ENCODE results near the gene PDLIM5. TPM values are rescaled to one million over a fixed set of nuclear protein-coding genes. Genes with fewer than 3 reads are reported as not detected.
"Not testable (repeated sequence)": the region's sequence is repeated elsewhere in the genome, so short reads cannot be mapped to it uniquely, and the experiment has no call there.

PDLIM5 gene
- polyA plus RNA-seq, 1 donor (not counting 4 experiments of a cell fraction or from before 2014, with no cell fraction given): 112 TPM

DNA sequence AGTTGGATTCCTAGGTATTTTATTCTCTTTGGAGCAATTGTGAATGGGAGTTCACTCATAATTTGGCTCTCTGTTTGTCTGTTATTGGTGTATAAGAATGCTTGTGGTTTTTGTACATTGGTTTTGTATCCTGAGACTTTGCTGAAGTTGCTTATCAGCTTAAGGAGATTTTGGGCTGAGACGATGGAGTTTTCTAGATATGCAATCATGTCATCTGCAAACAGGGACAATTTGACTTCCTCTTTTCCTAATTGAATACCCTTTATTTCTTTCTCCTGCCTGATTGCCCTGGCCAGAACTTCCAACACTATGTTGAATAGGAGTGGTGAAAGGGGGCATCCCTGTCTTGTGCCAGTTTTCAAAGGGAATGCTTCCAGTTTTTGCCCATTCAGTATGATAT is 105.9 kb downstream of the PDLIM5 start:
- FAIRE-seq; H3K27me3 ChIP-seq (ENCODE audit: control insufficient read depth, extremely low read depth, insufficient read depth, low read length); H3K9me1 ChIP-seq (ENCODE audit: control insufficient read depth, extremely low read depth, insufficient read depth, low read length); H2AFZ ChIP-seq (ENCODE audit: control insufficient read depth, low read length); H3K4me3 ChIP-seq (ENCODE audit: control insufficient read depth in 2 of 3, extremely low read depth in 1 of 3, insufficient read depth in 2 of 3, low read depth in 1 of 3, low read length in 3 of 3); DNase-seq (ENCODE audit: low read depth, low spot score); H3K4me2 ChIP-seq (ENCODE audit: control insufficient read depth, extremely low read depth, insufficient read depth, low read depth, low read length); dilution Hi-C loops (cut with MboI; ENCODE audit: extremely low pct_ligation_motif_present, low sequenced_read_pairs); H4K20me1 ChIP-seq (ENCODE audit: control insufficient read depth, extremely low read depth, insufficient read depth, low read length); H3K36me3 ChIP-seq (ENCODE audit: control insufficient read depth in 2 of 2, extremely low read depth in 1 of 2, insufficient read depth in 2 of 2, low read length in 2 of 2); H3K9ac ChIP-seq (ENCODE audit: control insufficient read depth, extremely low read depth, insufficient read depth, low read length); H3K27ac ChIP-seq (ENCODE audit: control insufficient read depth, insufficient read depth, low read length); H3K9me3 ChIP-seq (ENCODE audit: control insufficient read depth, low read depth, low read length): not testable (repeated sequence)
- H3K4me1 ChIP-seq (ENCODE audit: control insufficient read depth, extremely low read depth, insufficient read depth, low read length): peaks cover 29% of the 10 kb centered on the region
- H3K79me2 ChIP-seq (ENCODE audit: control insufficient read depth, insufficient read depth, low read length): peaks cover 31% of the 10 kb centered on the region

DNA sequence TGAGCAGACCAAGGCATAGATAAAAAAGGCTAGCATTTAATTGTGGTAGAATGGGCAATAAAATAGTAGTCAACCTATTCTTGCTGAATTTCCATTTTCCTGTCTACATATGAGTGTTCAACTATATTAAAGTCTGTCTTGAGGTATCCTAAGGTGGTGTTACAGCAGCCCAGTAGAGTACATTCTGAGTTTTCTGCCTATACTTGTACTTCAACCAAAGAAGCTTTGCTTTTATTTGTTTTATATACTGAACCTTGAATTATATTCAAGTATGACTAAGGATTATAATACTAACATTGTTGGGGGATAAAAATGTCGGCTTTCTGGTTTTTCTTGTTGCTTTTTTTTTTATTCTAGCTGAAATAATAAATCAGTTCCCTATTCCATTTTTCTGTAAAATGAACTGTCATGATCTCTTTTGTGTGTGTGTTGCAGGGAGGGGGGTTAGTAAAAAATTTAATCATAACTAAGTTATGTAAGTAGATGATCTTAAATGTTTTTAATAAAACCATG is 106.7 kb downstream of the PDLIM5 start:
- Histone ChIP-seq H3K36me3 (ENCODE audit: control insufficient read depth in 2 of 2, extremely low read depth in 1 of 2, insufficient read depth in 2 of 2, low read length in 2 of 2) (peaks cover 0 to 2% of the 10 kb centered on the region in 2 experiments), H3K9ac (ENCODE audit: control insufficient read depth, extremely low read depth, insufficient read depth, low read length) (no peak overlapping the region), H3K79me2 (ENCODE audit: control insufficient read depth, insufficient read depth, low read length) (peaks cover 33% of the 10 kb centered on the region), H3K9me1 (ENCODE audit: control insufficient read depth, extremely low read depth, insufficient read depth, low read length) (peaks cover 3% of the 10 kb centered on the region), H3K4me1 (ENCODE audit: control insufficient read depth, extremely low read depth, insufficient read depth, low read length) (peaks cover 29% of the 10 kb centered on the region), H3K4me2 (ENCODE audit: control insufficient read depth, extremely low read depth, insufficient read depth, low read depth, low read length) (peak overlapping the region; percentile 41), H4K20me1 (ENCODE audit: control insufficient read depth, extremely low read depth, insufficient read depth, low read length) (no peaks in the 10 kb centered on the region), H3K9me3 (ENCODE audit: control insufficient read depth, low read depth, low read length) (no peaks in the 10 kb centered on the region), H3K27ac (ENCODE audit: control insufficient read depth, insufficient read depth, low read length) (no peak overlapping the region), H3K4me3 (ENCODE audit: control insufficient read depth in 2 of 3, extremely low read depth in 1 of 3, insufficient read depth in 2 of 3, low read depth in 1 of 3, low read length in 3 of 3) (peak overlapping the region in 1 of 3 experiments; percentile 1), H2AFZ (ENCODE audit: control insufficient read depth, low read length) (no peak overlapping the region), H3K27me3 (ENCODE audit: control insufficient read depth, extremely low read depth, insufficient read depth, low read length) (no peaks in the 10 kb centered on the region)
- no peak for DNase-seq (ENCODE audit: low read depth, low spot score)
- dilution Hi-C loops (cut with MboI; ENCODE audit: extremely low pct_ligation_motif_present, low sequenced_read_pairs): no loop called here
- TF ChIP-seq, protein P1, sequence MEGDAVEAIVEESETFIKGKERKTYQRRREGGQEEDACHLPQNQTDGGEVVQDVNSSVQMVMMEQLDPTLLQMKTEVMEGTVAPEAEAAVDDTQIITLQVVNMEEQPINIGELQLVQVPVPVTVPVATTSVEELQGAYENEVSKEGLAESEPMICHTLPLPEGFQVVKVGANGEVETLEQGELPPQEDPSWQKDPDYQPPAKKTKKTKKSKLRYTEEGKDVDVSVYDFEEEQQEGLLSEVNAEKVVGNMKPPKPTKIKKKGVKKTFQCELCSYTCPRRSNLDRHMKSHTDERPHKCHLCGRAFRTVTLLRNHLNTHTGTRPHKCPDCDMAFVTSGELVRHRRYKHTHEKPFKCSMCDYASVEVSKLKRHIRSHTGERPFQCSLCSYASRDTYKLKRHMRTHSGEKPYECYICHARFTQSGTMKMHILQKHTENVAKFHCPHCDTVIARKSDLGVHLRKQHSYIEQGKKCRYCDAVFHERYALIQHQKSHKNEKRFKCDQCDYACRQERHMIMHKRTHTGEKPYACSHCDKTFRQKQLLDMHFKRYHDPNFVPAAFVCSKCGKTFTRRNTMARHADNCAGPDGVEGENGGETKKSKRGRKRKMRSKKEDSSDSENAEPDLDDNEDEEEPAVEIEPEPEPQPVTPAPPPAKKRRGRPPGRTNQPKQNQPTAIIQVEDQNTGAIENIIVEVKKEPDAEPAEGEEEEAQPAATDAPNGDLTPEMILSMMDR (optimal IDR thresholded peaks at IDR 0.05 in 1 of 3, IDR thresholded peaks at IDR 0.05 in 1 of 3, conservative IDR thresholded peaks at IDR 0.05 in 1 of 3; ENCODE audit: extremely low read depth in 1 of 3, insufficient read depth in 2 of 3, low read length in 3 of 3): no peak
- TF ChIP-seq EZH2 (IDR thresholded peaks at IDR 0.05; ENCODE audit: low read length): no peak
- no peak for FAIRE-seq

DNA sequence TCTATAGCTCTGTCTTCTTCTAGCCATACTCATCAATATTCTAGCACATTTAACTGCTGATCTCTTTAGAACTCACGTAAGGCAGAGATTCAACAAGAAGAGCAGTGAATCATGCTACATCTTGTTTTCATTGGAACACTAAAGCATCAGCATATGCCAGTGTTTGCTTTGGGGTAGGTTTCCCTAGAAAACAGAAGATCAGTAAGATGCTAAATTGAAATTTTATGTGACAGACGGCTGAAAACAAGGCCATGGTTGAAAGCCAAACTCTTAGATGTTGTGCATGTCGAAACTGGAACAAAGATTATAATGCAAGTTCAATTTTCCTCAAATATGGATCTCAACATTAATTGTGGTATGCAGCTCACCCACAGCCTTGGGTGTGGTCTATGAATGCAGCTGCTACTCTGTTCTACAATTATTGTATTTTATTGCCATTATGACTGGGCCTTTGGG is 107.6 kb downstream of the PDLIM5 start:
- Histone ChIP-seq H3K4me2 (ENCODE audit: control insufficient read depth, extremely low read depth, insufficient read depth, low read depth, low read length) (peak overlapping the region; percentile 22), H3K27ac (ENCODE audit: control insufficient read depth, insufficient read depth, low read length) (peak overlapping the region; percentile 4), H3K4me3 (ENCODE audit: control insufficient read depth in 2 of 3, extremely low read depth in 1 of 3, insufficient read depth in 2 of 3, low read depth in 1 of 3, low read length in 3 of 3) (no peak overlapping the region), H3K9ac (ENCODE audit: control insufficient read depth, extremely low read depth, insufficient read depth, low read length) (no peak overlapping the region), H2AFZ (ENCODE audit: control insufficient read depth, low read length) (no peak overlapping the region), H4K20me1 (ENCODE audit: control insufficient read depth, extremely low read depth, insufficient read depth, low read length) (no peaks in the 10 kb centered on the region), H3K27me3 (ENCODE audit: control insufficient read depth, extremely low read depth, insufficient read depth, low read length) (no peaks in the 10 kb centered on the region), H3K79me2 (ENCODE audit: control insufficient read depth, insufficient read depth, low read length) (peaks cover 38% of the 10 kb centered on the region), H3K9me3 (ENCODE audit: control insufficient read depth, low read depth, low read length) (no peaks in the 10 kb centered on the region), H3K9me1 (ENCODE audit: control insufficient read depth, extremely low read depth, insufficient read depth, low read length) (peaks cover 3% of the 10 kb centered on the region), H3K4me1 (ENCODE audit: control insufficient read depth, extremely low read depth, insufficient read depth, low read length) (peaks cover 29% of the 10 kb centered on the region), H3K36me3 (ENCODE audit: control insufficient read depth in 2 of 2, extremely low read depth in 1 of 2, insufficient read depth in 2 of 2, low read length in 2 of 2) (no peaks in the 10 kb centered on the region)
- peak; percentile 81 for FAIRE-seq
- DNase-seq (ENCODE audit: low read depth, low spot score): no peak
- dilution Hi-C loops (cut with MboI; ENCODE audit: extremely low pct_ligation_motif_present, low sequenced_read_pairs): no loop called here
- no peak for TF ChIP-seq EZH2 (IDR thresholded peaks at IDR 0.05; ENCODE audit: low read length)
- TF ChIP-seq, protein P1 (optimal IDR thresholded peaks at IDR 0.05 in 1 of 3, IDR thresholded peaks at IDR 0.05 in 1 of 3, conservative IDR thresholded peaks at IDR 0.05 in 1 of 3; ENCODE audit: extremely low read depth in 1 of 3, insufficient read depth in 2 of 3, low read length in 3 of 3): no peak
